ENCODE measurements around the gene TMEM178A.

GRCh38 chr2:39678170-39678569 lies 12.5 kb downstream of the TMEM178A start:
- no peak for TF ChIP-seq EZH2 (IDR thresholded peaks at IDR 0.05)
- no peak for TF ChIP-seq POLR2AphosphoS5 (IDR thresholded peaks at IDR 0.05; ENCODE audit: borderline replicate concordance, low read depth, low read length)

Measured in SK-N-MC (cell line).